Ectodermal cell (in vitro differentiated cells): Measurements from ENCODE around the gene NECTIN2.
"Not testable (repeated sequence)": the region's sequence is repeated elsewhere in the genome, so short reads cannot be mapped to it uniquely, and the experiment has no call there.

Experiments
- H3K27ac ChIP-seq: 2 replicates; pipeline ENCODE4 v1.7.0; 2013; ENCODE audit warnings: mild to moderate bottlenecking, low read depth, low read length; ENCODE audit not compliant: insufficient read depth, poor library complexity, severe bottlenecking
- H3K27me3 ChIP-seq: 2 replicates; pipeline ENCODE4 v1.7.0; 2013; ENCODE audit warnings: mild to moderate bottlenecking, low read length; ENCODE audit not compliant: insufficient read depth, control insufficient read depth, poor library complexity, severe bottlenecking
- H3K36me3 ChIP-seq: one replicate; pipeline ENCODE4 v1.7.0; 2013; ENCODE audit warnings: low read length; ENCODE audit not compliant: control insufficient read depth, insufficient read depth
- H3K4me1 ChIP-seq: one replicate; pipeline ENCODE4 v1.7.0; 2013; ENCODE audit warnings: low read length; ENCODE audit not compliant: control insufficient read depth, insufficient read depth
- H3K4me3 ChIP-seq: 2 replicates; pipeline ENCODE4 v1.7.0; 2013; ENCODE audit warnings: low read depth, low read length, control low read depth; ENCODE audit not compliant: insufficient read depth
- H3K9me3 ChIP-seq: 2 replicates; pipeline ENCODE4 v1.7.0; 2013; ENCODE audit warnings: mild to moderate bottlenecking, low read length, moderate library complexity; ENCODE audit not compliant: control insufficient read depth
- WGBS, 2 experiments: methylation state at CpG; one replicate each; pipeline ENCODE4 v1.1.7; 2013; ENCODE audit warnings: missing lambda C conversion rate in 2 of 2; 5-methylcytosine and 5-hydroxymethylcytosine counted together

Gene NECTIN2

DNA sequence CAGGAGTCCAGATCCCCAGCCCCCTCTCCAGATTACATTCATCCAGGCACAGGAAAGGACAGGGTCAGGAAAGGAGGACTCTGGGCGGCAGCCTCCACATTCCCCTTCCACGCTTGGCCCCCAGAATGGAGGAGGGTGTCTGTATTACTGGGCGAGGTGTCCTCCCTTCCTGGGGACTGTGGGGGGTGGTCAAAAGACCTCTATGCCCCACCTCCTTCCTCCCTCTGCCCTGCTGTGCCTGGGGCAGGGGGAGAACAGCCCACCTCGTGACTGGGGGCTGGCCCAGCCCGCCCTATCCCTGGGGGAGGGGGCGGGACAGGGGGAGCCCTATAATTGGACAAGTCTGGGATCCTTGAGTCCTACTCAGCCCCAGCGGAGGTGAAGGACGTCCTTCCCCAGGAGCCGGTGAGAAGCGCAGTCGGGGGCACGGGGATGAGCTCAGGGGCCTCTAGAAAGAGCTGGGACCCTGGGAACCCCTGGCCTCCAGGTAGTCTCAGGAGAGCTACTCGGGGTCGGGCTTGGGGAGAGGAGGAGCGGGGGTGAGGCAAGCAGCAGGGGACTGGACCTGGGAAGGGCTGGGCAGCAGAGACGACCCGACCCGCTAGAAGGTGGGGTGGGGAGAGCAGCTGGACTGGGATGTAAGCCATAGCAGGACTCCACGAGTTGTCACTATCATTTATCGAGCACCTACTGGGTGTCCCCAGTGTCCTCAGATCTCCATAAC lies 59.5 kb downstream of the NECTIN2 start, which contains the start of gene APOE:
TSS of gene APOE (plus strand) at position 360 of the 724 bp plus-strand sequence. CDS start 829 bp downstream, outside the sequence.
- Histone ChIP-seq H3K4me1 (peaks cover 5% of the 10 kb centered on the region), H3K9me3 (no peaks in the 10 kb centered on the region), H3K27ac (peak within 1 kb of the TSS; percentile 38), H3K27me3 (no peaks in the 10 kb centered on the region), H3K4me3 (peak within 1 kb of the TSS; percentile 53), H3K36me3 (peaks cover 5% of the 10 kb centered on the region)
- WGBS, 2 experiments, result 2 to 3% methylated on average over 20 of the region's 20 CpGs

DNA sequence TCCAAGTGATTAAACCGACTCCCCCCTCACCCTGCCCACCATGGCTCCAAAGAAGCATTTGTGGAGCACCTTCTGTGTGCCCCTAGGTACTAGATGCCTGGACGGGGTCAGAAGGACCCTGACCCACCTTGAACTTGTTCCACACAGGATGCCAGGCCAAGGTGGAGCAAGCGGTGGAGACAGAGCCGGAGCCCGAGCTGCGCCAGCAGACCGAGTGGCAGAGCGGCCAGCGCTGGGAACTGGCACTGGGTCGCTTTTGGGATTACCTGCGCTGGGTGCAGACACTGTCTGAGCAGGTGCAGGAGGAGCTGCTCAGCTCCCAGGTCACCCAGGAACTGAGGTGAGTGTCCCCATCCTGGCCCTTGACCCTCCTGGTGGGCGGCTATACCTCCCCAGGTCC lies 61.5 kb downstream of the NECTIN2 start:
- Histone ChIP-seq H3K9me3 (no peaks in the 10 kb centered on the region), H3K27ac (no peak overlapping the region), H3K4me3 (no peak overlapping the region), H3K27me3 (no peaks in the 10 kb centered on the region), H3K36me3 (no peaks in the 10 kb centered on the region), H3K4me1 (peaks cover 8% of the 10 kb centered on the region)
- 97% methylated on average over 12 of the region's 12 CpGs for whole genome bisulfite sequencing, 2 experiments

DNA sequence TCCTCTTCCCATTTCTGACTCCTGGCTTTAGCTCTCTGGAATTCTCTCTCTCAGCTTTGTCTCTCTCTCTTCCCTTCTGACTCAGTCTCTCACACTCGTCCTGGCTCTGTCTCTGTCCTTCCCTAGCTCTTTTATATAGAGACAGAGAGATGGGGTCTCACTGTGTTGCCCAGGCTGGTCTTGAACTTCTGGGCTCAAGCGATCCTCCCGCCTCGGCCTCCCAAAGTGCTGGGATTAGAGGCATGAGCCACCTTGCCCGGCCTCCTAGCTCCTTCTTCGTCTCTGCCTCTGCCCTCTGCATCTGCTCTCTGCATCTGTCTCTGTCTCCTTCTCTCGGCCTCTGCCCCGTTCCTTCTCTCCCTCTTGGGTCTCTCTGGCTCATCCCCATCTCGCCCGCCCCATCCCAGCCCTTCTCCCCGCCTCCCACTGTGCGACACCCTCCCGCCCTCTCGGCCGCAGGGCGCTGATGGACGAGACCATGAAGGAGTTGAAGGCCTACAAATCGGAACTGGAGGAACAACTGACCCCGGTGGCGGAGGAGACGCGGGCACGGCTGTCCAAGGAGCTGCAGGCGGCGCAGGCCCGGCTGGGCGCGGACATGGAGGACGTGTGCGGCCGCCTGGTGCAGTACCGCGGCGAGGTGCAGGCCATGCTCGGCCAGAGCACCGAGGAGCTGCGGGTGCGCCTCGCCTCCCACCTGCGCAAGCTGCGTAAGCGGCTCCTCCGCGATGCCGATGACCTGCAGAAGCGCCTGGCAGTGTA lies 62.2 kb downstream of the NECTIN2 start:
- no peaks in the 10 kb centered on the region for H3K9me3 ChIP-seq
- H3K4me3 ChIP-seq, result no peak overlapping the region
- 94 to 95% methylated on average over 46 of the region's 46 CpGs for WGBS, 2 experiments
- H3K27me3 ChIP-seq, result no peaks in the 10 kb centered on the region
- no peaks in the 10 kb centered on the region for H3K36me3 ChIP-seq
- H3K27ac ChIP-seq, result no peak overlapping the region
- H3K4me1 ChIP-seq, result peaks cover 8% of the 10 kb centered on the region

DNA sequence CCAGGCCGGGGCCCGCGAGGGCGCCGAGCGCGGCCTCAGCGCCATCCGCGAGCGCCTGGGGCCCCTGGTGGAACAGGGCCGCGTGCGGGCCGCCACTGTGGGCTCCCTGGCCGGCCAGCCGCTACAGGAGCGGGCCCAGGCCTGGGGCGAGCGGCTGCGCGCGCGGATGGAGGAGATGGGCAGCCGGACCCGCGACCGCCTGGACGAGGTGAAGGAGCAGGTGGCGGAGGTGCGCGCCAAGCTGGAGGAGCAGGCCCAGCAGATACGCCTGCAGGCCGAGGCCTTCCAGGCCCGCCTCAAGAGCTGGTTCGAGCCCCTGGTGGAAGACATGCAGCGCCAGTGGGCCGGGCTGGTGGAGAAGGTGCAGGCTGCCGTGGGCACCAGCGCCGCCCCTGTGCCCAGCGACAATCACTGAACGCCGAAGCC lies 62.8 kb downstream of the NECTIN2 start:
- Histone ChIP-seq H3K9me3 (no peaks in the 10 kb centered on the region), H3K27me3 (no peaks in the 10 kb centered on the region), H3K36me3 (no peaks in the 10 kb centered on the region), H3K4me1 (peaks cover 8% of the 10 kb centered on the region), H3K27ac (no peak overlapping the region), H3K4me3 (no peak overlapping the region)
- WGBS, 2 experiments, result 95 to 97% methylated on average over 44 of the region's 44 CpGs

DNA sequence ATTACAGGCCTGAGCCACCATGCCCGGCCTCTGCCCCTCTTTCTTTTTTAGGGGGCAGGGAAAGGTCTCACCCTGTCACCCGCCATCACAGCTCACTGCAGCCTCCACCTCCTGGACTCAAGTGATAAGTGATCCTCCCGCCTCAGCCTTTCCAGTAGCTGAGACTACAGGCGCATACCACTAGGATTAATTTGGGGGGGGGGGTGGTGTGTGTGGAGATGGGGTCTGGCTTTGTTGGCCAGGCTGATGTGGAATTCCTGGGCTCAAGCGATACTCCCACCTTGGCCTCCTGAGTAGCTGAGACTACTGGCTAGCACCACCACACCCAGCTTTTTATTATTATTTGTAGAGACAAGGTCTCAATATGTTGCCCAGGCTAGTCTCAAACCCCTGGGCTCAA lies 63.7 kb downstream of the NECTIN2 start:
- Histone ChIP-seq H3K27ac (no peak overlapping the region), H3K9me3 (no peaks in the 10 kb centered on the region), H3K4me3 (no peak overlapping the region), H3K4me1 (peaks cover 3% of the 10 kb centered on the region), H3K27me3 (no peaks in the 10 kb centered on the region), H3K36me3 (no peaks in the 10 kb centered on the region)
- 93 to 98% methylated on average over 4 to 5 of the region's 5 CpGs for WGBS, 2 experiments

DNA sequence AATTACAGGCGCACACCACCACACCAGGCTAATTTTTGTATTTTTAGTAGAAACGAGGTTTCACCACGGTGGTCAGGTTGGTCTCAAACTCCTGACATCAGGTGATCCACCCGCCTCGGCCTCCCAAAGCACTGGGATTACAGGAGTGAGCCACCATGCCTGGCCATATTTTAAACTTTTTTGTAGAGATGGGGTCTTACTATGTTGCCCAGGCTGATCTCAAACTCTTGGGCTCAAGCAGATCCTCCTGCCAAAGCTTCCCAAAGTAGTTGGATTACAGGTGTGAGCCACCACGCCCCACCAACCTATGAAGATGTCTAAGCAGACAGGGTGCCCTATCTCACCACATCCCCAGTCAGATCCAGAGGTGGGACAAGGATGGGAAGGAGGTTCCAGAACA lies 65.8 kb downstream of the NECTIN2 start:
- H3K27me3 ChIP-seq, H3K27ac ChIP-seq, H3K36me3 ChIP-seq, H3K9me3 ChIP-seq, H3K4me1 ChIP-seq, H3K4me3 ChIP-seq: not testable (repeated sequence)
- WGBS, 2 experiments, result 91 to 94% methylated on average over 6 of the region's 6 CpGs

DNA sequence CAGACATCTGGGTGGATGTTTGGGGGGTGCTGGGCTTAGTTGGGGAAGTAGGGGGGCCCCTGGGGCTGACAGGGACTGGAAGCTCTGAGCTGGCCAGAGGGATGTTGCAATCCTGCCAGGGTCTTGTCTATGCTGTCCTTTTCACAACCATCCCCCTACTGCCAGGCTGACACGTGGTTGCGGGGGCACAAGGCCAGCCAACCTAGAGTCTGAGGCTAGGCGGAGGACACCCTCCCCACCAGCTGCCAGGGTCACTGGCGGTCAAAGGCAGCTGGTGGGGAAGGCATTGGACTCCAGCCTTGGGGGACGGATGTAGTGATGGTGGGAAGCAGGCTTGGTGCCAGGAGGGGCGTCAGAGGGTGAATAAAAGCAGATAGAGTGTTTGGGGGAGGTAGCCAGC lies 66.8 kb downstream of the NECTIN2 start:
- H3K4me3 ChIP-seq, result no peak overlapping the region
- no peaks in the 10 kb centered on the region for H3K36me3 ChIP-seq
- peaks cover 3% of the 10 kb centered on the region for H3K4me1 ChIP-seq
- H3K27ac ChIP-seq, result no peak overlapping the region
- H3K9me3 ChIP-seq, result no peaks in the 10 kb centered on the region
- WGBS, 2 experiments, result 89 to 90% methylated on average over 6 of the region's 6 CpGs
- H3K27me3 ChIP-seq, result no peaks in the 10 kb centered on the region

DNA sequence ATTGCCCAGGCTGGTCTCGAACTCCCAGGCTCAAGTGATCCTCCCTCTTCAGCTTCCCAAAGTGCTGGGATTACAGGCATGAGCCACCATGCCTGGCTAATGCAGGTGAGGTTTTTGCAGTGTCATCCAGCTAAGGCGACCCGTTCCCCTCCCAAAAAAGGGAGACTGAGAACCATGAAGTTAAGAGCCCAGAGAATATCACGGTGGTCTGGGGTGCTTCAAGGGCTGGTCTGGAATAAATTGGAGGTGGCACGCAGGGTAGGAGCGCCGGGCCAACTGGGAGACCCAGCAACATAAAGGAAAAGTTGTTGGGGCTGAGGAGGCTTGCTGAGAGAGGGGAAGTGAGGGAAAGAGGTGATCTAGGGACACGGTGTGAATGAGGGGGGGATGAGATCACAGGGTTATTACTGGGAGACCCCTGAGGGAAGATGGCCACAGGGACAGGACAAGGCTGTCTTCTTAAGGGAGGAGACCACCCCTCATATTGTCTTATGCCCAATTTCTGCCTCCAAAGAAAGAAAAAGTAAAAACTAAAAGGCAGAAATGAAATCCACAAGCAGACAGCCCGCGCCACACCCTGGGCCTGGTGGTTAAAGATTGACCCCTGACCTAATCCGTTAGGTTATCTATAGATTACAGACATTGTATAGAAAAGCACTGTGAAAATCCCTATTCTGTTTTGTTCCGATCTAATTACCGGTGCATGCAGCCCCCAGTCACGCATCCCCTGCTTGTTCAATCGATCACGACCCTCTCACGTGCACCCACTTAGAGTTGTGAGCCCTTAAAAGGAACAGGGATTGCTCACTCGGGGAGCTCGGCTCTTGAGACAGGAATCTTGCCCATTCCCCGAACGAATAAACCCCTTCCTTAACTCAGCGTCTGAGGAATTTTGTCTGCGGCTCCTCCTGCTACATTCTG lies 67.7 kb downstream of the NECTIN2 start:
- H3K27ac ChIP-seq, result not testable (repeated sequence)

DNA sequence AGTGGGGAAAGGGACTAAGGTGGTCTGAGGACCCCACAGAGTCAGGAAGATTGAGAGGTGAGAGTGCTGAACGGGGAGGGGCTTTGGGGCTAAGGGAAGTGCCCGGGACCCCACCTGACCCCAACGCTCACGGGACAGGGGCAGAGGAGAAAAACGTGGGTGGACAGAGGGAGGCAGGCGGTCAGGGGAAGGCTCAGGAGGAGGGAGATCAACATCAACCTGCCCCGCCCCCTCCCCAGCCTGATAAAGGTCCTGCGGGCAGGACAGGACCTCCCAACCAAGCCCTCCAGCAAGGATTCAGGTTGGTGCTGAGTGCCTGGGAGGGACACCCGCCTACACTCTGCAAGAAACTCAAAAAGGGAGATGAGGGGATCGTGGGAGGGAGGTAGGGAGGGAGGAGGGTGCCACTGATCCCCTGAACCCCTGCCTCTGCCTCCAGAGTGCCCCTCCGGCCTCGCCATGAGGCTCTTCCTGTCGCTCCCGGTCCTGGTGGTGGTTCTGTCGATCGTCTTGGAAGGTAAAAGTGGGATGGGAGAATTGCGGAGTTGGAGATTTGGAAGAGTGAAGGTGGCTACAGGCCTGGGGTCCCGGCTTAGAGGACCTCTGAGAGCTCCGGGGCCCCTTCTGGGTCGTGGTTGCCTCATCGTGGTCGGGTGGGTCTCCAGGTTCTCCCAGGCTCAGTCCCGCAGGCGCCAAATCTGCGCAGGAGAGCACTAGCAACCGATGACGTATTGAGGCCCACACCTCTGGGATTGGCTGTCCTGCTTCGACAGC lies 68.5 kb downstream of the NECTIN2 start, which contains the start of gene APOC1:
TSS of gene APOC1 (plus strand) at position 176 of the 774 bp plus-strand sequence. CDS start at position 460, 284 bp downstream.
- H3K4me1 ChIP-seq, H3K27me3 ChIP-seq, H3K9me3 ChIP-seq, H3K36me3 ChIP-seq: not testable (repeated sequence)
- Histone ChIP-seq H3K27ac (peak within 1 kb of the TSS; percentile 22), H3K4me3 (peak within 1 kb of the TSS; percentile 36)
- WGBS, 2 experiments, result 2 to 4% methylated on average over 25 to 27 of the region's 28 CpGs

More for the DNA sequence above, 67.7 kb downstream of the NECTIN2 start:
- H3K4me3 ChIP-seq, result peak overlapping the region; percentile 36
- not testable (repeated sequence) for H3K9me3 ChIP-seq, H3K27me3 ChIP-seq, H3K36me3 ChIP-seq, H3K4me1 ChIP-seq
- 59 to 61% methylated on average over 23 of the region's 23 CpGs for WGBS, 2 experiments
